ENCODE data around the gene CALCOCO1. TPM values are rescaled to one million over a fixed set of nuclear protein-coding genes. Genes with fewer than 3 reads are reported as not detected.

Gene CALCOCO1
- total RNA-seq, 4 donors from 2014 or later = 158 to 385 (median 239) TPM

DNA sequence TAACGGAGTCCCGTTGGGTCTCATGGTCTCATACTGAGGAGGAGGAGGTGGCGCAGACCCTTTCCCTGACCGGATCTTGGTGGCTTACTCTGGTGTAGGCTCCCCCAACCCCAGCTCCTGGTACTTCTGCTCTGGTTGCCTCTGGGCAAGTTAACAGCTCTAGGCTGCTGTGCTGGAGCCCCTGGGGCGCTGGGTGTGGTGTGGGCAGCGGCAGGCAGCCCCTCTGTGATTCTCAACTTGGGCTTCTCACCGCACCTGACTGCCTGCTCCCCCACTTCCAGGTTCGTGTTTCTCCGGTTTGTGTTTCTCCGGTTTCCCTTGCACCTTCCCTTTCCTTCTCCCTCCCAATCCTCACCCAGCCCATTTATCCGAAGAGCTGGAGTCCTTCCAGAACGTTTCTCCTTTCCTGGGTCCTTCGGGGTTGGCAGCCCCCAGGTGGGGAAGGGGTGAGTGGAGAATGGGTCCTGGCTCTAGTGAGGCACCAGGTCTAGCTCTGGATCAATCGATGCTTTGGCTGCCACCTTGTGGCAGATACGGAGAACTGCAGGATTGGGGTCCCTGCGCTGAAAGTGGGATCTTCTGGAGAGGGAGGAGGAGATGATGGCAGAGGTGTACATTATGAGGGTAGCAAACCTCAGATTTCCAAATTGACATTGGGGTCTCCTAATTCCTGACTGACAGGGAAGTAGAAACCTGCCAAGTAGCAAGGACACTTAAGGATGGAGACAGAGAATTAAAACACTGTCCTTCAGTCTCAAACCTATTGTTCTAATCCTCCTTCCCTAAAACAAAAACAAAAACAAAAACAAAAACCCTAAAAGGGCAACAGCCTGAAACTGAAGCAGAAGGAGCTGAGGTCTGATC is 16.2 kb upstream of the CALCOCO1 start:
- in situ Hi-C loops (cut with MboI; ENCODE audit: low sequenced_read_pairs in 4 of 4) (loop anchor here (5.0 kb wide), 2 partner anchors 41 to 201 kb away; no protein-coding TSS in a partner anchor), intact Hi-C loops (cut with DNase I; ENCODE audit: low total_unique reads) (loop anchor here (1.0 kb wide), 1 partner anchor 42 kb away; no protein-coding TSS in a partner anchor)
- Histone ChIP-seq H3K4me1 (peaks cover 0 to 11% of the 10 kb centered on the region in 2 donors), H3K27ac (no peak overlapping the region), H3K4me3 (no peak overlapping the region), H3K9me3 (no peaks in the 10 kb centered on the region), H3K27me3 (peaks cover 18 to 44% (median 35%) of the 10 kb centered on the region in 3 donors), H3K36me3 (no peaks in the 10 kb centered on the region)
- ATAC-seq (peak; percentile 57 to 65), DNase-seq (no peak)
- TF ChIP-seq, protein P1, sequence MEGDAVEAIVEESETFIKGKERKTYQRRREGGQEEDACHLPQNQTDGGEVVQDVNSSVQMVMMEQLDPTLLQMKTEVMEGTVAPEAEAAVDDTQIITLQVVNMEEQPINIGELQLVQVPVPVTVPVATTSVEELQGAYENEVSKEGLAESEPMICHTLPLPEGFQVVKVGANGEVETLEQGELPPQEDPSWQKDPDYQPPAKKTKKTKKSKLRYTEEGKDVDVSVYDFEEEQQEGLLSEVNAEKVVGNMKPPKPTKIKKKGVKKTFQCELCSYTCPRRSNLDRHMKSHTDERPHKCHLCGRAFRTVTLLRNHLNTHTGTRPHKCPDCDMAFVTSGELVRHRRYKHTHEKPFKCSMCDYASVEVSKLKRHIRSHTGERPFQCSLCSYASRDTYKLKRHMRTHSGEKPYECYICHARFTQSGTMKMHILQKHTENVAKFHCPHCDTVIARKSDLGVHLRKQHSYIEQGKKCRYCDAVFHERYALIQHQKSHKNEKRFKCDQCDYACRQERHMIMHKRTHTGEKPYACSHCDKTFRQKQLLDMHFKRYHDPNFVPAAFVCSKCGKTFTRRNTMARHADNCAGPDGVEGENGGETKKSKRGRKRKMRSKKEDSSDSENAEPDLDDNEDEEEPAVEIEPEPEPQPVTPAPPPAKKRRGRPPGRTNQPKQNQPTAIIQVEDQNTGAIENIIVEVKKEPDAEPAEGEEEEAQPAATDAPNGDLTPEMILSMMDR (IDR thresholded peaks at IDR 0.05 in 4 of 5, conservative IDR thresholded peaks at IDR 0.05 in 1 of 5) = peak; percentile 80 to 95 (median 89)
- no peak for TF ChIP-seq POLR2A (IDR thresholded peaks at IDR 0.05)

DNA sequence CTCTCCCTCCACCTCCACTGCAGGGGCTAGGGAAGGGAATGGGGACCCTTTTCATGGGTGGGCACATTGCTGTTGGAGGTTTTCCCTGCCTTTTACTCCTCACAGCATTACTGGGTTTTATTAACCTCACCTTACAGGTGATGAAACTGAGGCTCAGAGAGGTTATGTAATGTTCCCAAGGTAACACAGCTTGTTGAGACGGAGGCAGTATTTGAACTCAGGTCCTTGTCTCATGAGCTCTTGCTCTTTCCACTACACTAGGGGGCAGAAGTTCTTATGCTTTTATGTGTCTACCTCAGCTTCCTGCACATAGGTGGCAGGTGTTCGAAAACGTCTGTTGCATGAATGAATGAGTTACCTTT is 12.9 kb upstream of the CALCOCO1 start:
- TF ChIP-seq, protein P1 (IDR thresholded peaks at IDR 0.05 in 4 of 5, conservative IDR thresholded peaks at IDR 0.05 in 1 of 5) = no peak
- TF ChIP-seq POLR2A (IDR thresholded peaks at IDR 0.05) = no peak
- peaks cover 18 to 33% (median 29%) of the 10 kb centered on the region in 3 donors for H3K27me3 ChIP-seq
- H3K36me3 ChIP-seq = no peaks in the 10 kb centered on the region
- DNase-seq (no peak), ATAC-seq (no peak)
- no peak overlapping the region for H3K27ac ChIP-seq
- H3K4me3 ChIP-seq = peak overlapping the region in 3 of 4 donors; percentile 15 to 37 (median 21)
- intact Hi-C loops (cut with DNase I; ENCODE audit: low total_unique reads) (no loop called here), in situ Hi-C loops (cut with MboI; ENCODE audit: low sequenced_read_pairs in 4 of 4) (loop anchor here (5.0 kb wide), 2 partner anchors 38 to 198 kb away; no protein-coding TSS in a partner anchor)
- peaks cover 4 to 11% of the 10 kb centered on the region in 2 donors for H3K4me1 ChIP-seq
- no peaks in the 10 kb centered on the region for H3K9me3 ChIP-seq

DNA sequence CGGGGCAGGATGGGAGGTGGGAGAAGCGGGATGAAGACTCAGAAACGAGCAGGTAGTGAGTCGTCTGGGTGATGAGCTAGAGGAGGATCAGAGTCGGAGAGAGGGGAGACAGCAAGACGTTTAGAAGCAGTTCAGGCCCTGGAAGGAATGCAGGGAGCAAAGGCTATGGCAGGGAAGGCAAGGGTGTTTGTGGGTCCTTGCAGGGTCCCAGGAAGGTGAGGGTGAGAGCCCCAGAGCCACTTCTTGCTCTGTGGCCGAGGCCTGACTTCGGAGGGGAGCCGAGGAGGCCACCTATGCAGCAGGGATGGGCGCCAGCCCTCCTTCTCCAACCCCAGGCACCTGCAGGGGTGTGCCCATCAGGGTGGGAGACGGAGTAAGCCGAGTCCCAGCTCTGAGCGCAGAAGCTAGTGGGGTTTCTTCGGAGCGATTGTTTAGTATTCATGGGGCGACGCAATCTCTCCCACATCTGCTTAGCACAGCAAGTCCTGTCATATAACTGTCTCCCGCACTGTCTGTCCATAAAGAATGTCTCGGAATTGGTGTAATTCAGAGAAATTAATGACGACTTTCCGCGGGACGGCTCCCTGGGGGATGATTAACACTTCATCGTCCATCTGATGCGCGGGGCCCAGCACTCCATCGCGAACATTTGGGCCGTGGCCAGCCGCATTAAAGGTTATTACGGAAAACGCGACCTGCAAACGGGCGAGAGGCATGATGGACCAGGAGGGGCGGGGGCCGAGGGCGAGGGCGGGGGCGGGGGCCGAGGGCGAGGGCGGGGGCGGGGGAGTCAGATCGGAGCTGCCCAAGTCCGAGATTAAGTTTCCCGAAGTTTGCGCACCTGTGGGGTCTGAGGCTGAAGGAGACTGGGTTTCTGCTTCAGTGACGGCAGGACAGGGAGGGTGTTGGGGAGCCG is 12.2 kb upstream of the CALCOCO1 start:
- intact Hi-C loops (cut with DNase I; ENCODE audit: low total_unique reads) (no loop called here), in situ Hi-C loops (cut with MboI; ENCODE audit: low sequenced_read_pairs in 4 of 4) (loop anchor here (5.0 kb wide), 2 partner anchors 37 to 197 kb away; no protein-coding TSS in a partner anchor)

More for the DNA sequence above, 12.2 kb upstream of the CALCOCO1 start:
- no peak for DNase-seq
- Histone ChIP-seq H3K27ac (no peak overlapping the region), H3K4me1 (peaks cover 4 to 11% of the 10 kb centered on the region in 2 donors), H3K36me3 (no peaks in the 10 kb centered on the region), H3K9me3 (no peaks in the 10 kb centered on the region), H3K27me3 (peaks cover 18 to 33% (median 29%) of the 10 kb centered on the region in 3 donors), H3K4me3 (peak overlapping the region in 3 of 4 donors; percentile 15 to 37 (median 21))
- TF ChIP-seq POLR2A (IDR thresholded peaks at IDR 0.05) = no peak
- TF ChIP-seq, protein P1 (IDR thresholded peaks at IDR 0.05 in 4 of 5, conservative IDR thresholded peaks at IDR 0.05 in 1 of 5) = no peak
- no peak for ATAC-seq
